DND-41 (cell line): ENCODE data around the gene NR2C1.

Experiments
- CTCF ChIP-seq: IDR thresholded peaks from 2 replicates; pipeline ENCODE4 v1.5.1; 2012; ENCODE audit warnings: borderline replicate concordance, low read length, moderate library complexity, mild to moderate bottlenecking; ENCODE audit not compliant: poor library complexity, severe bottlenecking; ENCODE audit errors: extremely low read depth
- EZH2 ChIP-seq: IDR thresholded peaks from 3 replicates; pipeline ENCODE4 v1.6.1; 2012; ENCODE audit warnings: borderline replicate concordance, low read depth, mild to moderate bottlenecking, moderate library complexity, low read length, inconsistent platforms; ENCODE audit not compliant: severe bottlenecking

GRCh38 chr12:95051241-95051640 is 22.2 kb downstream of the NR2C1 start:
- TF ChIP-seq CTCF (no peak), EZH2 (no peak)
